SU-DHL-6 (cell line): Measurements from ENCODE around the gene DCDC2C.

Experiments used
- H2AFZ ChIP-seq: fragments of 200-600 bp; sonication (generic); 2 replicates; pipeline ENCODE4 v1.6.1; 2014; ENCODE audit warnings: low read depth, mild to moderate bottlenecking, moderate library complexity, mixed read lengths, antibody characterized with exemption, low read length; ENCODE audit not compliant: severe bottlenecking
- H3F3A ChIP-seq: fragments of 200-600 bp; shearing (Covaris generic); 2 replicates; pipeline ENCODE4 v1.6.0; 2016; ENCODE audit warnings: antibody characterized with exemption, mild to moderate bottlenecking; ENCODE audit not compliant: insufficient read depth
- H3K27ac ChIP-seq: fragments of 200-600 bp; sonication (generic); 2 replicates; pipeline ENCODE4 v1.5.1; 2016; ENCODE audit warnings: low read depth, mild to moderate bottlenecking, low read length, moderate library complexity, mixed read lengths
- H3K27me3 ChIP-seq: fragments of 200-600 bp; sonication (generic), shearing (Covaris generic); 2 replicates; pipeline ENCODE4 v1.6.0; 2014; ENCODE audit warnings: mild to moderate bottlenecking, low read length
- H3K36me3 ChIP-seq: fragments of 200-600 bp; sonication (generic); 2 replicates; pipeline ENCODE4 v1.6.1; 2014; ENCODE audit warnings: mild to moderate bottlenecking, low read length, mixed read lengths
- H3K4me2 ChIP-seq: fragments of 300-600, 200-600 bp; shearing (Covaris generic), sonication (generic); 2 replicates; pipeline ENCODE4 v1.6.0; 2014; ENCODE audit warnings: low read length, low read depth, mild to moderate bottlenecking; ENCODE audit not compliant: poor library complexity, severe bottlenecking
- H3K4me3 ChIP-seq: fragments of 200-600 bp; sonication (generic); 2 replicates; pipeline ENCODE4 v1.5.1; 2014; ENCODE audit warnings: antibody characterized with exemption, low read length, mild to moderate bottlenecking, mixed read lengths; ENCODE audit not compliant: insufficient read depth, poor library complexity, severe bottlenecking
- H3K79me2 ChIP-seq: fragments of 200-600 bp; sonication (generic); 2 replicates; pipeline ENCODE4 v1.6.1; 2014; ENCODE audit warnings: mild to moderate bottlenecking, low read length, moderate library complexity; ENCODE audit not compliant: insufficient read depth
- H3K9ac ChIP-seq: fragments of 200-600 bp; sonication (generic); 2 replicates; pipeline ENCODE4 v1.7.0; 2014; ENCODE audit warnings: mild to moderate bottlenecking, low read length
- H3K9me2 ChIP-seq: fragments of 200-600 bp; sonication (generic); replicated peaks from 2 replicates; pipeline ENCODE4 v1.6.1; 2014; ENCODE audit warnings: low read length; ENCODE audit not compliant: insufficient read depth
- H3K9me3 ChIP-seq: fragments of 200-600 bp; sonication (generic); 2 replicates; pipeline ENCODE4 v1.6.1; 2014; ENCODE audit warnings: low read length, mixed read lengths; ENCODE audit not compliant: insufficient read depth
- H4K20me1 ChIP-seq: fragments of 200-600 bp; sonication (generic); 2 replicates; pipeline ENCODE4 v1.6.1; 2014; ENCODE audit warnings: low read depth, mild to moderate bottlenecking, antibody characterized with exemption, low read length, moderate library complexity, mixed read lengths
- EZH2phosphoT487 ChIP-seq: fragments of 200-600 bp; sonication (generic), shearing (Covaris generic); conservative IDR thresholded peaks from 2 replicates; pipeline ENCODE4 v1.6.1; 2018; ENCODE audit warnings: mild to moderate bottlenecking, antibody characterized with exemption, low read length, moderate library complexity, mixed read lengths
- TF ChIP-seq, protein P1 (sequence below): fragments of 200-600 bp; sonication (generic); IDR thresholded peaks from one replicate; pipeline ENCODE4 v1.5.1; 2017; ENCODE audit warnings: antibody characterized with exemption, mild to moderate bottlenecking, low read length, moderate library complexity; ENCODE audit not compliant: insufficient read depth, poor library complexity, severe bottlenecking

The DCDC2C gene

DNA sequence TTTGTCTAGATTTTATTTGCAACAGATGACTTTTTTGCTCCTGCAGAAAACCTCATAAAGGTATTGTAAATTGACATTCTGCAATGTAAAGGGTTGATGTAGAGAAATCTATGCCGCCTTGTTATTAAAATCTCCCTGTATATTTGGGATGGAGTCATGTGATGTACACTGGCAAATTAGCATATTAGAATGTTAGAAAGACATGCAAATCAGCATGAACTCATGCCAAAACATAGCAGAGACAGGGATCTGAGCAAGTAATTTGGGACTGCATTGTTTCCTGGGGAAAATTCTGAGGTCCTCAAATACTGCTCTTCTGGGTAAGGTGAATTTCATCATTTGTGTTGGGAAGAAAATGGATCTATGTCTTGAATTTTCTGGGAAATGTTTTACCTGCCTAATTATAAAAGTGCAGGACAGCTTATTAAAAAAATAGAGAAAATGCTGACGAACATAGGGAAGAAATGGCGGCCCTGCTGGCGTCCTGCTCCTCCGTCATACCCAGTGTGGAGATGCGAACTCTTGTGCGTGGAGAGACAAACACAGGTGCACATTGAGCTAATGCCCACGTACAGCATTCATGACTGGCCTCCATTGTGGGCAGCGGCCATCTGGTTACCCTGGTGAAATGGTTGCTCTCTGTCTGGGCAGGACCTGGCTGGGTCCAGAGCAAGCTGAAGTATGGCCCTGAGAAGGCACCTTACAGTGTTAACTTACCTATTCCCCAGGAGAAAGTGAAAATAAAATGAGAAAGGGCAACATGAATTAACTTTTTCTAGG lies 29.1 kb upstream of the DCDC2C start:
- Histone ChIP-seq H3K36me3 (no peaks in the 10 kb centered on the region), H3K79me2 (no peaks in the 10 kb centered on the region), H3K27me3 (no peaks in the 10 kb centered on the region), H2AFZ (no peak overlapping the region), H3K9me2 (no peaks in the 10 kb centered on the region), H3K4me2 (no peak overlapping the region), H3K27ac (no peak overlapping the region), H3K9me3 (no peaks in the 10 kb centered on the region), H3K4me3 (no peak overlapping the region), H4K20me1 (no peaks in the 10 kb centered on the region), H3K9ac (no peak overlapping the region), H3F3A (no peaks in the 10 kb centered on the region)
- no peak for TF ChIP-seq EZH2phosphoT487
- TF ChIP-seq, protein P1, sequence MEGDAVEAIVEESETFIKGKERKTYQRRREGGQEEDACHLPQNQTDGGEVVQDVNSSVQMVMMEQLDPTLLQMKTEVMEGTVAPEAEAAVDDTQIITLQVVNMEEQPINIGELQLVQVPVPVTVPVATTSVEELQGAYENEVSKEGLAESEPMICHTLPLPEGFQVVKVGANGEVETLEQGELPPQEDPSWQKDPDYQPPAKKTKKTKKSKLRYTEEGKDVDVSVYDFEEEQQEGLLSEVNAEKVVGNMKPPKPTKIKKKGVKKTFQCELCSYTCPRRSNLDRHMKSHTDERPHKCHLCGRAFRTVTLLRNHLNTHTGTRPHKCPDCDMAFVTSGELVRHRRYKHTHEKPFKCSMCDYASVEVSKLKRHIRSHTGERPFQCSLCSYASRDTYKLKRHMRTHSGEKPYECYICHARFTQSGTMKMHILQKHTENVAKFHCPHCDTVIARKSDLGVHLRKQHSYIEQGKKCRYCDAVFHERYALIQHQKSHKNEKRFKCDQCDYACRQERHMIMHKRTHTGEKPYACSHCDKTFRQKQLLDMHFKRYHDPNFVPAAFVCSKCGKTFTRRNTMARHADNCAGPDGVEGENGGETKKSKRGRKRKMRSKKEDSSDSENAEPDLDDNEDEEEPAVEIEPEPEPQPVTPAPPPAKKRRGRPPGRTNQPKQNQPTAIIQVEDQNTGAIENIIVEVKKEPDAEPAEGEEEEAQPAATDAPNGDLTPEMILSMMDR = no peak

GRCh38 chr2:3675687-3676086 lies 27.7 kb upstream of the DCDC2C start:
- no peak for TF ChIP-seq EZH2phosphoT487
- TF ChIP-seq, protein P1 = no peak
- no peaks in the 10 kb centered on the region for H3K9me3 ChIP-seq
- H3F3A ChIP-seq = no peaks in the 10 kb centered on the region
- no peak overlapping the region for H2AFZ ChIP-seq
- H3K9ac ChIP-seq = no peak overlapping the region
- no peak overlapping the region for H3K4me2 ChIP-seq
- no peaks in the 10 kb centered on the region for H4K20me1 ChIP-seq
- H3K79me2 ChIP-seq = no peaks in the 10 kb centered on the region
- no peaks in the 10 kb centered on the region for H3K9me2 ChIP-seq
- H3K27me3 ChIP-seq = no peaks in the 10 kb centered on the region
- no peaks in the 10 kb centered on the region for H3K36me3 ChIP-seq
- no peak overlapping the region for H3K4me3 ChIP-seq
- no peak overlapping the region for H3K27ac ChIP-seq

- H3F3A ChIP-seq = no peaks in the 10 kb centered on the region
- H3K9me3 ChIP-seq = no peaks in the 10 kb centered on the region
- no peak overlapping the region for H3K9ac ChIP-seq
- no peaks in the 10 kb centered on the region for H3K9me2 ChIP-seq
- H3K4me3 ChIP-seq = no peak overlapping the region
- no peaks in the 10 kb centered on the region for H4K20me1 ChIP-seq
- no peak overlapping the region for H2AFZ ChIP-seq
- no peaks in the 10 kb centered on the region for H3K79me2 ChIP-seq
- no peak overlapping the region for H3K4me2 ChIP-seq
- no peaks in the 10 kb centered on the region for H3K27me3 ChIP-seq
- TF ChIP-seq, protein P1 = no peak
- TF ChIP-seq EZH2phosphoT487 = no peak
- H3K27ac ChIP-seq = no peak overlapping the region
- no peaks in the 10 kb centered on the region for H3K36me3 ChIP-seq
Observed at GRCh38 chr2:3677436-3677835, 25.9 kb upstream of the DCDC2C start.
